Jurkat, Clone E6-1 (cell line): ENCODE data around the gene RHBDD2.
"Not testable (repeated sequence)": the region's sequence is repeated elsewhere in the genome, so short reads cannot be mapped to it uniquely, and the experiment has no call there.

ENCODE experiments used
- DNase-seq: peaks from one replicate; pipeline ENCODE4 v3.0.0-alpha.2; 2011; ENCODE audit warnings: low read depth, low spot score
- H3K4me3 ChIP-seq: 2 replicates; pipeline ENCODE4 v1.5.1; 2011; ENCODE audit warnings: mild to moderate bottlenecking, low read length, control low read depth, moderate library complexity

RHBDD2 gene

GRCh38 chr7:75861636-75862035 is 17.2 kb upstream of the RHBDD2 start:
- DNase-seq: no peak
- H3K4me3 ChIP-seq: no peak overlapping the region

- DNase-seq, H3K4me3 ChIP-seq: not testable (repeated sequence)
Measured at GRCh38 chr7:75864251-75864650, 14.6 kb upstream of the RHBDD2 start.

- no peak overlapping the region for H3K4me3 ChIP-seq
- no peak for DNase-seq
Measured at GRCh38 chr7:75866114-75866488, 12.7 kb upstream of the RHBDD2 start.

GRCh38 chr7:75866489-75867389 is 12.1 kb upstream of the RHBDD2 start:
- no peak overlapping the region for H3K4me3 ChIP-seq
- peak; percentile 18 for DNase-seq

- no peak overlapping the region for H3K4me3 ChIP-seq
- no peak for DNase-seq
Measured at GRCh38 chr7:75867390-75867717, 11.5 kb upstream of the RHBDD2 start.

- DNase-seq: no peak
- no peak overlapping the region for H3K4me3 ChIP-seq
Measured at GRCh38 chr7:75868153-75868552, 10.7 kb upstream of the RHBDD2 start.

GRCh38 chr7:75869776-75870379 is 9.0 kb upstream of the RHBDD2 start:
- no peak for DNase-seq
- no peak overlapping the region for H3K4me3 ChIP-seq

- DNase-seq: no peak
- no peak overlapping the region for H3K4me3 ChIP-seq
Measured at GRCh38 chr7:75870557-75871161, 8.2 kb upstream of the RHBDD2 start.

GRCh38 chr7:75872073-75872782 is 6.6 kb upstream of the RHBDD2 start:
- DNase-seq: no peak
- H3K4me3 ChIP-seq: no peak overlapping the region

GRCh38 chr7:75874180-75874579 is 4.7 kb upstream of the RHBDD2 start:
- not testable (repeated sequence) for DNase-seq, H3K4me3 ChIP-seq

- no peak for DNase-seq
- H3K4me3 ChIP-seq: no peak overlapping the region
Measured at GRCh38 chr7:75875113-75876080, 3.4 kb upstream of the RHBDD2 start.

- DNase-seq: no peak
- no peak overlapping the region for H3K4me3 ChIP-seq
Measured at GRCh38 chr7:75876126-75876881, 2.5 kb upstream of the RHBDD2 start.

- DNase-seq: no peak
Measured at GRCh38 chr7:75878312-75878768, 494 bp upstream of the RHBDD2 start.

GRCh38 chr7:75879771-75880184 is 944 bp downstream of the RHBDD2 start:
- peak; percentile 68 for DNase-seq
- peak overlapping the region; percentile 67 for H3K4me3 ChIP-seq

More at GRCh38 chr7:75878312-75878768, 494 bp upstream of the RHBDD2 start:
- peak overlapping the region; percentile 45 for H3K4me3 ChIP-seq

- H3K4me3 ChIP-seq: peak overlapping the region; percentile 67
- DNase-seq: peak; percentile 18
Measured at GRCh38 chr7:75880242-75880641, 1.4 kb downstream of the RHBDD2 start.

- no peak overlapping the region for H3K4me3 ChIP-seq
- DNase-seq: no peak
Measured at GRCh38 chr7:75881436-75882095, 2.7 kb downstream of the RHBDD2 start.

- not testable (repeated sequence) for H3K4me3 ChIP-seq, DNase-seq
Measured at GRCh38 chr7:75883265-75883824, 4.5 kb downstream of the RHBDD2 start.
